Daoy (cell line): ENCODE data around the gene NUP62CL. TPM values are rescaled to one million over a fixed set of nuclear protein-coding genes. Genes with fewer than 3 reads are reported as not detected.
"Not testable (repeated sequence)": the region's sequence is repeated elsewhere in the genome, so short reads cannot be mapped to it uniquely, and the experiment has no call there.

ENCODE experiments used
- DNase-seq: peaks from one replicate; pipeline ENCODE4 v3.0.0-alpha.2; 2015; ENCODE audit warnings: low read depth
- total RNA-seq: library from RNA; depleted of rRNA; stranded (reverse); fragments of >200 nt; shearing (Covaris generic); gene quantifications from 2 replicates; pipeline ENCODE4 v1.2.3, GENCODE V29; 2014; rRNA removed

NUP62CL gene, protein sequence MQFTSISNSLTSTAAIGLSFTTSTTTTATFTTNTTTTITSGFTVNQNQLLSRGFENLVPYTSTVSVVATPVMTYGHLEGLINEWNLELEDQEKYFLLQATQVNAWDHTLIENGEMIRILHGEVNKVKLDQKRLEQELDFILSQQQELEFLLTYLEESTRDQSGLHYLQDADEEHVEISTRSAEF
- 2.2 and 2.9 TPM in 2 replicates for total RNA-seq

DNA sequence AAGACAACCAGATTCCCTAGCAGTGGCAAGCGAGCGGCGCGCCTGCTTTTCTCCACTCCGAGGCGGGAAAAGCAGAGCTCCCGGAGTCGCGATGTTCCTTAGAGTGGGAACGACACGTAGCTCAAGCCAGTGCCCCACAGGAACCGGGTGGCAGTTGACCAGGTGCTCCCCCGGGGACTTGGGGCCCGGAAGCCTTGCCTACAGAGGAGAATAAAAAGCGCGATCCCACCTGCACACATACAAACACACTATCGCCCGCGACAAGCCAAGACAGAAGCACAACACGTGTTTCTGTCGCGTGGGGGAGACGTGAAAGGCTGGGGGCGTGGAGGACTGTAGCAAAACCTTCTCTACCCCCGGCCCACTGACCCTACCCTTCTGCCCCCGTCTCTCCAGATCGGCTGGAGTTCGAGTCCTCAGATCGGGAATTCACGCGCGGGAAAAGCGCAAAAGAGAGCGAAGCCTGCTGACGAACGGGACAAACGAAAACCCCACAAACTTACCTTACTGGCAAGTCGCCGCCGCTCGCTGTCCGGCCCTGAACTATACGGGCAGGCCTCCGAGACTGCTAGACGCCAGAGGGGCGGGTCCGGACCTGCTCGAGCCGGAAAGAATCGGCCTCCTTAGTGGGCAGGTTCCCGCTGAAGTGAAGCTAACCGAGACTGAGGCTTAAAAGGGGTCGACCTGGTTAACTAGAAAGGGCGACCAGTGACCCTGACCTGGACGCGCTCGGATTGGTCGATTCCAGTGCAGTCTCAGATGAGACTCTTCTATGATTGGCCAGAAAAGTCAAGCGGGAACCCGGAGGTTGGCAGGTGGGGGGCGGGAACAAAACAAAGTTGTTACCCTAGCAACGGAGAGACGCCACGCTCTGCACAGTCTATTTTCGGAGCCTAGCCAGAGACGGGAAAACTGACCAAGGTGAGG lies at the start of gene NUP62CL, which contains the start of gene DNAAF6:
Gene NUP62CL, minus strand, starts transcription at position 664 of the 927 bp plus-strand sequence. CDS start 31,287 bp downstream, outside the sequence.
Gene DNAAF6, plus strand, starts transcription at position 842 of the 927 bp plus-strand sequence. CDS start 6,265 bp downstream, outside the sequence.
- peak; percentile 73 for DNase-seq

DNA sequence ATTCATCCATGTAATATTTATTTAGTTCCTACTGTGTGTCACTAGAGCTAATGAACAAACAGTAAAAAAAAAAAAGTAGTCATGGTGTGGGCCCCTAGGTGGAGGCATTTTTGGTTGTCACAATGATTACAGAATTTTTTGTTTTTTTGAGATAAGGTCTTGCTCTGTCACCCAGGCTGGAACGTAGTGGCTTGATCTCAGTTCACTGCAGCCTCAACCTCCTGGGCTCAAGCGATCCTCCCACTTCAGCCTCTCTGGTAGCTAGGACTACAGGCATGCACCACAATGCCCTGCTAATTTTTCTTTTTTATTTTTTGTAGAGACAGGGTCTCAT lies 22.2 kb upstream of the NUP62CL start:
- no peak for DNase-seq

DNA sequence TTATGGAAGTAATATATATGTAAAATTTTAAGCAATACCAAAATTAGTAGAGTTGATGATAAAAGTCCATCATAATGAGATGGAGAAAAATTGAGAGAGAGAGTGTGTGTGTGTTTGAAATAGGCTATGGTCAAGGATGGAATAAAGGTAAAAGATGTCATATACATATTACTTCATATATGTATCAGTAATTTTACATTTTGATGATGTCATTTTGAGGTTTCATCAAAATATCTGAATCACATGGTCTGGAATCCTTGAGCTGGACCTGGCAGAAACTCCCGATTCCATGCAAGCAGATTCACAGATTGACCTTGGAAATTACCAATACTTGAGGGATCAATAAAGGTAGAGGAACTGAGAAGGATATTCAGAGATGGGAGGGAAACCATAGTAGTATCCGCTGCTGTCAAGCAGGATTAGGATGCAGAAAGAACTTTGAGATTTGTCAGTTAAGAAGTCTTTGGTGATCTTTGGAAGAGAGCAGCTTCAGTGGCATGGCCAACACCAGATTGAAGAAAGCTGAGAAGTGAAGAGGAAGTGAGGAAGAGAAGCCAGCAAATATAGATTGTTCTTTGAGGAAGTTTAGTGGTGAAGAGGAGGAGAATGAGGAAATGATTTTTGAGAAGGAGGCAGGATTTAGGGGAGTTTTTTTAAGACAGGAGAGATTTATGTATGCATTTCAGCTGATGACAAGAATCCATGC lies 21.7 kb upstream of the NUP62CL start:
- no peak for DNase-seq

DNA sequence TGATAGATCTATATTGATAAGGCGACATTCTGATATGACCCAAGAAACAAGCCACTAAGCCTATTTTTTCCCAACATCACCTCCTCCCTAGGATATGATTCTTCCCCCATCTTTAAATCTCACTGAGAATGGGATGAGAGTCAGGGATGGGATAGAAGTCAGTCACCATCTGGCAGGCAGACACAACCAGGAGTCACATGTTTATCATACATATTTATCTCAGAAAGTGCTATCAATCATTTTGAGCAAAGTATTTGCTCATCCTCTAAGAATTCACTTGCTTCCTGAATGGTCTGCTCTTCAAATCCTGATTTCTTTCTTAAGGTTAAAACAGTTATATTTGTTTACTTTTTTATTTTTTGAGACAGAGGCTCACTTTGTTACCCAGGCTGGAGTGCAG lies 20.5 kb upstream of the NUP62CL start:
- DNase-seq, result no peak

DNA sequence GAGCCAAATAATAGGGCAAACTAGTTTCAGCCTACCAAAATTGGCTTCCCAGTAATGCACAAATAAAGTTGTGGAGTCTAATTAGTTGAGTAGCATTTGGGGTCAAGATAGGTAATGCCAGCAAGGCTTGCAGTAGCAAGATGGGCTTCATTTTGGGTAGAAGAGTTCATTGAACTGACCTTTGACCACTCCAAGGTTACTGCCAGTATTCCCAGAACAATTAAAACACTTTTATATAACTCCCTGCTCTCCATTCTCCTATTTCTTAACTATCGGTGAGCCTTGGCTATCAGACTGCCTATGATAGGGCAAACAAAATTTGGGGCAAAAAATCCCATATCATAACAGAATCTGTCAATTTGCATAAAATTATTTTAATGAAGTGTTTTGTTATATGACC lies 7.2 kb upstream of the NUP62CL start:
- DNase-seq, result no peak

DNA sequence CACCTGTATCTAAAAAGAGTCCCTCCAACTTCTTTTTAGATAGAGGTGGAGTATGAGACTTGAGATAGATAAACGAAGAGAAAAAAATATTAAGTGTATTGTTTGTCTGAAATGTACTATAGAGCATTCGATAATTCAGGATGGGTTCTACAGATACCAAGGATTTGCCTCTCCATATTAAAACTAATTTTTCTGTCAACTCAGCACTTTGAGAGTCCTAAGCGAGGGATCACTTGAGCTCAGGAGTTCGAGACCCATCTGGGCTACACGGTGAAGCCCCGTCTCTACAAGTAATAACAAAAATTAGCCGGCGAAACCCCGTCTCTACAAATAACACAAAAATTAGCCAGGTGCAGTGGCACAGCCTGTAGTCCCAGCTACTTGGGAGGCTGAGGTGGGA lies 1.7 kb upstream of the NUP62CL start:
- no peak for DNase-seq

DNA sequence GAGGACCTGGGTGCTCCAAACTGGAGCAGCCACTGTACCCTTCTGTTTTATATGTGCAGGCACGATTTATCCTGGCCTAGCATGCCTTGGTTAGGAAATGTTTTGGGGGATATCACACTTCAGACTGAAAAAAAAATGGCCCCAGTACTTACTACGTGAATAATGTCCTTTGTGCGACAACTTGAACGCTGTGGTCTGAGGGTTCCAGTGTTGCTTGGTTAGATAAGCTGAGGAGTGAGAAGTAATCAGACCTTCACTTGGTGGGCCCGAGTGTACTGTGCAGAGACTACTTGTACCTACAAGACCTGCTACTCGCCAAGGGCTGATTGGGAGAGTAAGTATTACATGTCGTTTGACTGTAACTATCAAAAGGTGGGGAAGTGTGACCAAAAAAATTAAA lies 856 bp upstream of the NUP62CL start:
- DNase-seq, result no peak

DNA sequence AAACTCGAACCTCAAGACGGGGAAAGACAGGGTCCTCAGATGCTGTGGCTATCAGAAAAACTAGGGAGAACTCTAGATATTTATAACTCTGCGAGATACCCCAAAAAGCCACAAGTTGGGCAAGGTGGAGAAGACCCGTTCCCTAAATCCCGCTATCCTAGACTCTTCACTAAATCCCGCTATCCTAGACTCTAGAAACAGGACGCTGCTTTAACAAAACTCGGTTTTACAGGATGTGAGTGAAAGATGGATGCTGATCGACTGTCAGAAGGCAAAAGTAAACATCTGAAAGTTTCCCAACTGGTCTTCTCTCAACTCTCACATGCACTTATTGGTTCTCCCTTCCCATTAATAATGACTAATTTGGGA lies 448 bp upstream of the NUP62CL start:
- no peak for DNase-seq

DNA sequence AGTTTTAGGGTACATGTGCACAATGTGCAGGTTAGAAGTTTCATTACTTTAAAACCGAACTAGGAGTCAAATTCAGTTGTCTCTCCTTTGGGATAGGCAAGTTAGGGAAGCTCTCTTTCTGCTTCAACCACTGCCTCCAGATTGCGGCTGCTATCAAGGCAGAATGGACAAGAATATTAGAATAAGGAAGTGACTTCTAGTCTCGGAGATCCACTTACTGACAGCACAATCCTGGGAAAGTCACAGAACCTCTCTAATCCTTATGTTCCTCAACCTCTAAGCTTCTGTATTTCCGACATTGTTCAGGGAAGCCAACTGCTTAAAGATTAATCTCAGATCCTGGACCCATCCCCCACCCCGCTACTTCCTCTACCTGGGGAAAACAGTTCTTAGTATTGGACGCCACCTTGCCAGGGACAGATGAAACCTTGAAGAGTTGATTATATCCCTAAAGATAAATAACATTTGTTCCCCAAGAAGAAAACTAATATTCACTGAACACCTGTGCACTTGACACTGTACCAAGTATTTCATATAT lies 2.1 kb downstream of the NUP62CL start:
- no peak for DNase-seq

DNA sequence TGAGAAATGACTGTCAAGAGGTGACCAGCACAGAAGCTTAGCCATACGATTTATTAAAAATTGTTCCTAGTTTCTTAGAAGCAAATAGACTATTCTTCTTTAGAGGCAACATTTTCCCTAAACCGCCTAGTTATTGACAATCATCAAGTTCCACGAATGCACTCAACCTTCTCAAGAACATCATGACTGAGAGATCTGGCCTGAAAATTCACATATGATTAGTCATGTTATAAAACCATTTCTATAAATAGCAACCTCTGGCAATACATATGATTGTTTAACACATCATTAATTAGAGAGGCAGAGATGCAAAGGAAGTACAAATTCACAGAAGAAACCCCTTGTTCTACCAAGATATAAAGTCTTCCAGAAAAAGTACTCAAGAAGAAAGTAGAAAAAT lies 6.7 kb downstream of the NUP62CL start:
- no peak for DNase-seq

DNA sequence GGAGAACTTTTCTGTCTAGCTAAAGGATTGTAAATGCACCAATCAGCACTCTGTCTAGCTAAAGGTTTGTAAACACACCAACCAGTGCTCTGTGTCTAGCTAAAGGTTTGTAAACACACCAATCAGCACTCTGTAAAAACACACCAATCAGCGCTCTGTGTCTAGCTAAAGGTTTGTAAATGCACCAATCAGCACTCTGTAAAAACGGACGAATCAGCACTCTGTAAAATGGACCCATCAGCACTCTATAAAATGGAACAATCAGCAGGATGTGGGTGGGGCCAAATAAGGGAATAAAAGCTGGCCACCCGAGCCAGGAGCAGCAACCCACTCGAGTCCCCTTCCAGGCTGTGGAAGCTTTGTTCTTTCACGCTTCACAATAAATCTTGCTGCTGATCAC lies 8.2 kb downstream of the NUP62CL start:
- not testable (repeated sequence) for DNase-seq

DNA sequence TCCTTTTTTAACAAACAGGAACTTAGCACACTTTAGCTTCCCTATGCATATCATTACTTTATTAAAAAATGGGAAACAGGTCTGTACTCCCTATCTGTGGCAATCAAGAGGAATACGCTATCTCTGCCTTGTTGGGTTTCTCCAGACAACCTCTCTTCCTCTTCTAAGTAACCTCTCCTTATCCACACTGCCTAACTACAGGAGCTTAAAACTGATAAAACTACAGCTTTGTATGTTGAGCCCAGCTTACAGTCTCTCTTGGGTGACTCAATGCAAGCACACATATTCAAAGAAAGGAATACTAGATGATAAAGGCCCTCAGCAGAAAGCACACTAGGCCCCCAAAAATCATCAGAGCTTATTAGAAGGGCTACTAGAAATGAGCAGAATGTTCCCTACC lies 8.9 kb downstream of the NUP62CL start:
- DNase-seq, result no peak

DNA sequence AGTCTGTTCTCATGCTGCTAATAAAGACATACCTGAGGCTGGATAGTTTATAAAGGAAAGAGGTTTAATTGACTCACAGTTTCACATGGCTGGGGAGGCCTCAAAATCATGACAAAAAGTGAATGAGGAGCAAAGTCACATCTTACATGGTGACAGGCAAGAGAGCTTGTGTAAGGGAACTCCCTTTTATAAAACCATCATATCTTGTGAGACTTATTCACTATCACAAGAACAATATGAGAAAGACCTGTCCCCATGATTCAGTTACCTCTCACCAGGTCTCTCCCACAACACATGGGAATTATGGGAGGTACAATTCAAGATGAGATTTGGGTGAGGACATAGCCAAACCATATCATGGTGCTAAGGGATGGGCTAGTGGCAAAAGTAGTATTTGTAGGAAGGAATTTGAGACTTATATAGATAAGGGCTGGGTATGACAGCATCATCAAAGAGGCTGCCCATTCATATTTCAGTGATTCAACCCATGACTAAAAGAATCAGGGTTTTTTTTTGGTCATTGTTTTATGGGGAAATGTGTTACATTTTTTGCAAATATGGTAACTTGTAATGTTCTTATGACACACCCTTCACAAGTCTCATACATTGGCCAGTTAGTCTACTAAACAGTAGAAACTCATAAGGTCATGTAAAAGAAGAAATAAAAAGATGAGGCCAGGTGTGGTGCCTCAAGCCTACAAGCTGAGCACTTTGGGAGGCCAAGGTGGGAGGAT lies 34.7 kb downstream of the NUP62CL start:
- DNase-seq, result no peak

DNA sequence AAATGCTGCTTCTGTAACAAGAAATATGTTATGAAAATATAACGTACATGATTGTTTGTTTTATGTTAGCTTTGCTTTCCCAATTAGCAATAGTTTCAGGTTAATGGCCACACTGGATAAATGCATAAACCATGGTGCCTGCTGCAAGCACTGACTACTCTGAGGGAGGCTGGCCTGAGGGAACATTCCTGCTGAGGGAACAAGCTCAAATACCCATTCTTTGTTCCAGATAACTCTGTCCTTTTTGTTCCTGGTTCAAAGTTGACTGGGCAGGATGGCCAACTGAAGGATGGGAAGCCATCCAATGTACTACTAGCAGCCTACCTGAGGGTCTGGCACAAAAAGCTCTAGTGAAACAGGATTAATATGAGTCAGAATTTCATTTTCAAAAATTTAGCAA lies 37.5 kb downstream of the NUP62CL start:
- no peak for DNase-seq

DNA sequence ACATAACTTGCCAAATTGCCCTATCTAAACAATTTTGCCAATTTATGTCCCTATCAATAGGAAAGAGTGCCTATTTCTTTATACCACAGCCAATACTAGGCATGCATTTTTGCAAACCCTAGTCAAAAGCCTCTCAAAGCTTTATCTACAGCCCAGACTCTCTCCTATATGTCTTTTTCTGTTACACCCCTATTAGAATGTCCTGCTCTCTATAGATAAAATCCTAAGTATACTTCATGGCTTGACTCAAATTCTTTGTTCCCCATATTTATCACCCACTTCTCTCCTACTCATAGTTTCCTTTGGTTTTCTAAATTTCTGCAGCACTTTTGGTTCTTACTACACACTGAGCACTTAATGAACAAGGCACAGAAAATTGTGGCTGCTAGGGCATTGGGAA lies 38.0 kb downstream of the NUP62CL start:
- DNase-seq, result no peak

DNA sequence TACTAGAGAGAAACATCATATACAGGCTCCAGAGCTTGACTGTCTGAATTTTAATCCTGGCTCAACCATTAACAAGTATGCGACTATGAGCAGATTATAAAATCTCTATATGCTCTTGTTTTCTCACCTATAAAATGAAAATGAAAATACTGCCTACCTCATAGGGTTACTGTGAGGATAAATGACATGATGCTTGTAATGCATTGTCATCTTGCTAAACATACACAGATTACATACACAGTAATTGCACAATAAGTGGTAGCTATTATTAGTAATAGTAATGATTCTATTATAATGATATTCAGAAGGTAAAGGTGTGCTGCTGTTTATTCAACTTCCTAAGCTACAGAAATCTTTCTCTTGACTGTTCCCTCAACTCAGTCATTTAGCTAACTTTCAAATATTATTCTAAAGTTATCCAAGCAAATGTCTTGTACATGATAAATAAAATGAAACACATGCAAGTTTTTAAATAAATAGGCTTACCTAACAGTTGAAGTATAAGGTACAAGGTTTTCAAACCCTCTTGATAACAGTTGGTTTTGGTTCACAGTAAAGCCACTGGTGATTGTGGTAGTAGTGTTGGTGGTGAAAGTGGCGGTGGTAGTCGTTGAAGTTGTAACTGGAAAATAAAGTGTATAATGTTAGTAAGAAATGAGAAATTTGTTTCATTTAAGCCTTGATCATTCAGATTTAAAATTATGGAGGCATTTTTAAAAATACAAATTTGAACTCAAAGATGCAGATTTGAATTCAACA lies 38.9 kb downstream of the NUP62CL start:
- no peak for DNase-seq

DNA sequence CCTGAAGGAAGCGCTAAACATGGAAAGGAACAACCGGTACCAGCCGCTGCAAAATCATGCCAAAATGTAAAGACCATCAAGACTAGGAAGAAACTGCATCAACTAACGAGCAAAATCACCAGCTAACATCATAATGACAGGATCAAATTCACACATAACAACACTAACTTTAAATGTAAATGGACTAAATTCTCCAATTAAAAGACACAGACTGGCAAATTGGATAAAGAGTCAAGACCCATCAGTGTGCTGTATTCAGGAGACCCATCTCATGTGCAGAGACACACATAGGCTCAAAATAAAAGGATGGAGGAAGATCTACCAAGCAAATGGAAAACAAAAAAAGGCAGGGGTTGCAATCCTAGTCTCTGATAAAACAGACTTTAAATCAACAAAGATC lies 48.6 kb downstream of the NUP62CL start:
- DNase-seq, result not testable (repeated sequence)

DNA sequence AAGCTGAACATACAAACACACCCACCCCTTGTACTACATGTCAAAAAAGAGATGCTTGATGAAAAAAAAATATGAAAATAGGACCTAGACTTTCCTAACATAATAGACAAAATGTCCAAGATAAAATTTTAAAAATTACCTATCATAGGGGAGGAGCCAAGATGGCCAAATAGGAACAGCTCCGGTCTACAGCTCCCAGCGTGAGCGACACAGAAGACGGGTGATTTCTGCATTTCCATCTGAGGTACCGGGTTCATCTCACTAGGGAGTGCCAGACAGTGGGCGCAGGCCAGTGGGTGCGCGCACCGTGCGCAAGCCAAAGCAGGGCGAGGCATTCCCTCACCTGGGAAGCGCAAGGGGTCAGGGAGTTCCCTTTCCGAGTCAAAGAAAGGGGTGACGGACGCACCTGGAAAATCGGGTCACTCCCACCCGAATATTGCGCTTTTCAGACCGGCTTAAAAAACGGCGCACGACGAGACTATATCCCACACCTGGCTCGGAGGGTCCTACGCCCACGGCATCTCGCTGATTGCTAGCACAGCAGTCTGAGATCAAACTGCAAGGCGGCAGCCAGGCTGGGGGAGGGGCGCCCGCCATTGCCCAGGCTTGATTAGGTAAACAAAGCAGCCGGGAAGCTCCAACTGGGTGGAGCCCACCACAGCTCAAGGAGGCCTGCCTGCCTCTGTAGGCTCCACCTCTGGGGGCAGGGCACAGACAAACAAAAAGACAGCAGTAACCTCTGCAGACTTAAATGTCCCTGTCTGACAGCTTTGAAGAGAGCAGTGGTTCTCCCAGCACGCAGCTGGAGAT lies 50.4 kb downstream of the NUP62CL start:
- not testable (repeated sequence) for DNase-seq

DNA sequence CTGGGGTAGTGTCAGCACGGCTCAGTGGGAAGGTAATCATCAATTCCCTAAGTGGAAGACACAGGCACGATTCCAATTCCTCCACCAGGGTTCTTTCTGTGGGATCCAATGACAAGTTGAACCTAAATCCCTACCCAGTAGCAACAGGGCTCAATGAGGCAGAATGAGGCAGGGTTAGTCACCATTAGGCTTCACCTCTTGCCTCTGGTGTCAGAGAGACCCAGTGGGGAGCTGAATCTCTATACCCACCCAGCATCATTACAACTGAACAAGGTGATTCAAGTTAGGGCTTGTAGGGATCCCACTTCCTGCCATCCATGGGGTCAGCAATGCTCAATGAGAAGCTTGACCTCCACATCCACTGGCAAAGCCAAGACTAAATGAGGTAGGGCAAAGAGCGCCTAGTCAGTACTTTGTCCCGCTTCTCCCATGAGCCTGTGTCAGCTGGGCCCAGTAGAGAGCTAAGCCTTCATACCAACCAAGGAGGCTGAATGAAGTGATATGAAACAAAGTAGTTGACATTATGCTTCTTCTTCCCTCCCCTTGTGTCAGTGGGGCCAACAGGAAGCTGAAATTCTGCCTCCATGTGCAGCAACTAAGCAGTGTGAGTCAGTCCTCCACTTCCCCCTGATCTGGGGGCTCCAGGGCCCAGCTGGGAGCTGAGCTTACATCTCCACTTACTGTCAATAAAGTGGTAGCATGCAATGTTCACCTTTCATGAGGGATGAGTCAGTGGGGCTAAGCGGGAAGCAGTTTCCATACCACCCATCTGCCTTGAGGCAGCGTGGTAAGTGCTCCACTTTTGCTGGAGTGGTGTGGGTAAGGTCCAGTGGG lies 51.2 kb downstream of the NUP62CL start:
- peak; percentile 59 for DNase-seq
